ENCODE results near the gene BRAT1.
"Not testable (repeated sequence)": the region's sequence is repeated elsewhere in the genome, so short reads cannot be mapped to it uniquely, and the experiment has no call there.

BRAT1 gene

DNA sequence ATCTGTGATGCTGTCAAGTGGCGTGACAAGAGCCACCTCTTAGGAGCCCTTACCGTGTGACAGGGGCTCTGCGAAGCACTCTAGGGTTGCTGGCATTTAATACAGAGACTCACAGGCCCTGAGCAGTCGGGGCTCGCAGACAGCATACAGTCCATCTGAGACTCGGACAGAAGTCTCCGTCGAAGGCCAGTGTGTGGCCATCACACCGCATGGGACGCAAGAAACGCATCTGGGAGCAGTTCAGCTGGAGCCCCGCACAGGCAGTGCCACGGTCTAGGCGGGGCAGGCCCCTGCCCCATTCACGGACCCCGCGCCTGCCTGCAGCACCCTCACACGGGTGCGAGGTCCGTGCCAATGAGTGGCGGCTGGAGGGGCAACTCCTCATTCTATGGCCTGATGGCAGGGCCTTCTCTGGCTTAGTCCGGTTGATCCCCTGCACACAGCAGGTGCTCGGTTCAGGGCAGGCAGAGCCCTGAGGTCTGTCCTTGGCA is 37.1 kb upstream of the BRAT1 start:
- H3K27ac ChIP-seq: no peak overlapping the region
- TF ChIP-seq ZFX (IDR thresholded peaks at IDR 0.05): no peak
- TF ChIP-seq, protein P1, sequence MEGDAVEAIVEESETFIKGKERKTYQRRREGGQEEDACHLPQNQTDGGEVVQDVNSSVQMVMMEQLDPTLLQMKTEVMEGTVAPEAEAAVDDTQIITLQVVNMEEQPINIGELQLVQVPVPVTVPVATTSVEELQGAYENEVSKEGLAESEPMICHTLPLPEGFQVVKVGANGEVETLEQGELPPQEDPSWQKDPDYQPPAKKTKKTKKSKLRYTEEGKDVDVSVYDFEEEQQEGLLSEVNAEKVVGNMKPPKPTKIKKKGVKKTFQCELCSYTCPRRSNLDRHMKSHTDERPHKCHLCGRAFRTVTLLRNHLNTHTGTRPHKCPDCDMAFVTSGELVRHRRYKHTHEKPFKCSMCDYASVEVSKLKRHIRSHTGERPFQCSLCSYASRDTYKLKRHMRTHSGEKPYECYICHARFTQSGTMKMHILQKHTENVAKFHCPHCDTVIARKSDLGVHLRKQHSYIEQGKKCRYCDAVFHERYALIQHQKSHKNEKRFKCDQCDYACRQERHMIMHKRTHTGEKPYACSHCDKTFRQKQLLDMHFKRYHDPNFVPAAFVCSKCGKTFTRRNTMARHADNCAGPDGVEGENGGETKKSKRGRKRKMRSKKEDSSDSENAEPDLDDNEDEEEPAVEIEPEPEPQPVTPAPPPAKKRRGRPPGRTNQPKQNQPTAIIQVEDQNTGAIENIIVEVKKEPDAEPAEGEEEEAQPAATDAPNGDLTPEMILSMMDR (conservative IDR thresholded peaks at IDR 0.05): no peak

DNA sequence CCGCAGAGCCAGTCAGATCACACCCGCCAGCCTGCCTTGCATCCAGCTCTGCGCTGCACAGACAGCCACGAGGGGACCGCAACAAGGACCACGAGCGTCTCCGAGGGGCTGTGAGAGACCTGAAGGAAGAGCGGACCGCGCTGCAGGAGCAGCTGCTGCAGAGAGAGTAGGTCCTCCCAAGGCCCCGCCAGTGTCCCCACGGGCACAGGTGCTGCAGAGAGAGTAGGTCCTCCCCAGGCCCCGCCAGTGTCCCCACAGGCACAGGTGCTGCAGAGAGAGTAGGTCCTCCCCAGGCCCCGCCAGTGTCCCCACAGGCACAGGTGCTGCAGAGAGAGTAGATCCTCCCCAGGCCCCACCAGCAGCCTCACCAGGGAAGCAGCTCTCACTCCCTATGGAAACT is 34.6 kb upstream of the BRAT1 start:
- H3K27ac ChIP-seq: not testable (repeated sequence)

DNA sequence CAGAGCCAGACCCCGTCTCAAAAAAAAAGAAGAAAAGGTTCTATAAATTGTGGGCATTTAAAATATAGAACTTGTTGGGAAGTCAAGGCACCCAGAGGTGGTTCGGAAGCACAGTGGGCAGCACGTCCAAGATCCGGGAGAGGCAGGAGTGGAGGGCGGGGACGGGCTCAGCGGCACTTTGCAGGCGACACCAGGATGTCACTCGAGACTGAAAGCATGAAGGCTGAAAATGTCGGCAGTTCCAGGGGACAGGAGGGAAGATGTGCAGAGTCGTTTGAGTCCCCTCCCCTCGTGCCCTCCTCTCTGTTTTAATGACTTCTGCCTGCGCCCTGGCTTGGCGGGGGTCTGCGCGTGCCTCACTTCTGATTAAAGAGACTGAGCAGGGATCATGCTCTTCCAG is 34.0 kb upstream of the BRAT1 start:
- TF ChIP-seq ZFX (IDR thresholded peaks at IDR 0.05): no peak
- TF ChIP-seq, protein P1 (conservative IDR thresholded peaks at IDR 0.05): no peak

DNA sequence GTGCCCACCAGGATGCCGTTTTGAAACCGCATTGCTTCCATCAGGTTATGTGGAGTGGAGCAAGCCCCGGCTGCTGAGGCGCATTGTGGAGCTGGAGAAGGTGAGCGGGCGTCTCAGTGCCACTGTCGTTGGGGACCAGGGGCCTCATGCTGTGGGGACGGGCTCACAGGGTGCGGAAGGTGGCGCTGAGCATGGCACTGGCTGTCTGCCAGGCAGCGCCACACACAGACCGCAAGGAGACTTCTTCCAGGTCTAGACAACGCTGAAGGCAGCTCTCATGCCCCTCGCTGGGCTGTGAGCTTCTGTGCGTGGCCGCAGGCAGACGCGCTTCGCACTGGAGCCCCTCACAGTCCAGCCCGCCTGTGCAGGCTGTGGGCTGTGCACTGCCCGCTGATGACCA is 32.5 kb upstream of the BRAT1 start:
- TF ChIP-seq, protein P1 (conservative IDR thresholded peaks at IDR 0.05): no peak
- no peak for TF ChIP-seq ZFX (IDR thresholded peaks at IDR 0.05)
- H3K27ac ChIP-seq: no peak overlapping the region

More for the DNA sequence above, 34.0 kb upstream of the BRAT1 start:
- H3K27ac ChIP-seq: no peak overlapping the region

DNA sequence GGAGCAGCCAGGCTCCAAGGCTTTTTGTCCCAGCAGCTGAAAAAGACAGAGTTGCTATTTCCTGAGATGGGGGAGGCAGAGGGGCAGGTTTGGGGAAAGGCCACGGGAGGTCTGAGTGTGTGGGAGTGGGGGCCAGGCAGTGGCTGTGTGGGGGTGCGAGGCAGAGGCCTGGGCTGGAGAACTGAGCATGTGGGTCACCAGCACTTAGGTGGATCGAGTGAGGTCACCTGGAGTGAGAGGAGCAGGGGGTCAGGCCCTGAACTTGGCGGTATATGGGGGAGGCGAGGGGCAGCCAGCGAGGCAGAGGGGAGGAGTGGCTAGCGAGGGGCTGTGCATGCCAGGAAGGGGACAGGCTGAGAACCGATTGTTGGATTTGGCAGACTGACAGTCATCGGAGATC is 31.8 kb upstream of the BRAT1 start:
- TF ChIP-seq, protein P1 (conservative IDR thresholded peaks at IDR 0.05): no peak
- no peak for TF ChIP-seq ZFX (IDR thresholded peaks at IDR 0.05)
- H3K27ac ChIP-seq: no peak overlapping the region

DNA sequence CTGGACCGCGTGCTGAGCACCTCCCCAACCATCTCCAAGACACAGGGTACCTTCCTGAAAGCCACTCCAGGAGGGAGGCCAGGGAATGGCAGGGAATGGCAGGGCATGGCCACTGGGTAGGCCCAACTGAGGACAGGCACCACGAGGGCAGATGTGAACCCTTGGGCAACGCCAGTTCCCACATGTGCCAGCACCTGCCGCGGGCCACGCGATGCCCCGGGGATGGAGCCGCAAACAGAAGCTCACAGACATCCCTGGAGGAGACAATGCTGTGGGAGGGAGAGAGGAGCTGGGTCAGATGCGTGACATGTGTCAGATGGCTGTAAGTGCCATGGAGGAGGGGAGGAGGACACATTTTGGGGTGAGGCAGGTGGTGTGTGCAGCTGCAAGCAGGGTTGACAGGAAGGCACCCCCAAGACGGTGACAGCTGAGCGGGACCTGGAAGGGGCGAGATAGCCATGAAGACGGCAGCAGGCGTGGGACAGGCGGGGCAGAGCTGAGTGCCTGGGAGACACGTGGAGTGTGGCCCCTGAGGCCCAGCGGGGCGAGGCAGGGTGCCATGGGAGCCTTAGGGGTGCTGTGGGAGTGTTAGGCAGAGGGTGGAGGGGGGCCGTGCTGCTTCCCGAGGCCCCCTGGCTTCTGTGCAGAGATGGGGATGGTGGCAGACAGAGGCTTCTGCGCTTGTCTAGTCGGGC is 31.1 kb upstream of the BRAT1 start:
- no peak for TF ChIP-seq ZFX (IDR thresholded peaks at IDR 0.05)
- TF ChIP-seq, protein P1 (conservative IDR thresholded peaks at IDR 0.05): no peak
- H3K27ac ChIP-seq: no peak overlapping the region

DNA sequence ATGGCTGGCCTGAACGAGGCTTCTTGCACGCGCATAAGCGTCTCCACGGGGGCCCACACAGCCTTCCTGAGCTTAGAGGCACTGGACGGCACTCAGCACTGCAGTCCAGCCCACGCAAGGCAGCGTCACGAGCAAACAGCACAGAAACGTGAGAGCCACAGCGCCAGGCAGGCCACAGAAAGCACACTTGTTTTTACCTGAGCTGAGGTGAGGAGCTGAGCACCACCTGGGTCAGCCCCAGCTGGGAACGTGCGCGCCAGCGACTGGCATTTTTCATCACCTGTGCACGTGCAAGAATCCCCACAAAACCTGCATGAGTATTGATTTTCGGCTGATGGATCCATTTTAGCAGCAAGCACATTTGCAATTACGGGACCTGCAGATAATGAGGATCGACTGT is 30.1 kb upstream of the BRAT1 start:
- H3K27ac ChIP-seq: no peak overlapping the region
- TF ChIP-seq, protein P1 (conservative IDR thresholded peaks at IDR 0.05): no peak
- no peak for TF ChIP-seq ZFX (IDR thresholded peaks at IDR 0.05)
